C4-2B (cell line): ENCODE results near the gene TUBB3.

Source experiments
- CTCF ChIP-seq: fragments of 450-650 bp; conservative IDR thresholded peaks from 2 replicates; pipeline ENCODE4 v1.5.1; 2017; ENCODE audit warnings: mild to moderate bottlenecking
- ZFX ChIP-seq: fragments of 450-650 bp; IDR thresholded peaks from 2 replicates; pipeline ENCODE4 v1.6.1; 2017

DNA sequence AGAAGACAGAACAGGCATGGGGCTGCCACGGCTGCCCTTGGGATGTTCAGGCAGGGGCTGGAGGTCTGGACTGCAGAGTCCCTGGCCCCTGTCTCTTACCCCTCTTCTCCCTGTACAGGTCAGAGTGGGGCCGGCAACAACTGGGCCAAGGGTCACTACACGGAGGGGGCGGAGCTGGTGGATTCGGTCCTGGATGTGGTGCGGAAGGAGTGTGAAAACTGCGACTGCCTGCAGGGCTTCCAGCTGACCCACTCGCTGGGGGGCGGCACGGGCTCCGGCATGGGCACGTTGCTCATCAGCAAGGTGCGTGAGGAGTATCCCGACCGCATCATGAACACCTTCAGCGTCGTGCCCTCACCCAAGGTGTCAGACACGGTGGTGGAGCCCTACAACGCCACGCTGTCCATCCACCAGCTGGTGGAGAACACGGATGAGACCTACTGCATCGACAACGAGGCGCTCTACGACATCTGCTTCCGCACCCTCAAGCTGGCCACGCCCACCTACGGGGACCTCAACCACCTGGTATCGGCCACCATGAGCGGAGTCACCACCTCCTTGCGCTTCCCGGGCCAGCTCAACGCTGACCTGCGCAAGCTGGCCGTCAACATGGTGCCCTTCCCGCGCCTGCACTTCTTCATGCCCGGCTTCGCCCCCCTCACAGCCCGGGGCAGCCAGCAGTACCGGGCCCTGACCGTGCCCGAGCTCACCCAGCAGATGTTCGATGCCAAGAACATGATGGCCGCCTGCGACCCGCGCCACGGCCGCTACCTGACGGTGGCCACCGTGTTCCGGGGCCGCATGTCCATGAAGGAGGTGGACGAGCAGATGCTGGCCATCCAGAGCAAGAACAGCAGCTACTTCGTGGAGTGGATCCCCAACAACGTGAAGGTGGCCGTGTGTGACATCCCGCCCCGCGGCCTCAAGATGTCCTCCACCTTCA lies 11.7 kb downstream of the TUBB3 start:
- no peak for TF ChIP-seq CTCF
- no peak for TF ChIP-seq ZFX
